Thyroid gland (tissue), 4 donors: ENCODE data around the gene BMP5.

Experiments used
- POLR2A ChIP-seq, 2 donors: fragments of 450-650 bp; IDR thresholded peaks; one replicate each; pipeline ENCODE4 v1.6.1; 2017; ENCODE audit warnings: antibody characterized with exemption in 2 of 2, mild to moderate bottlenecking in 2 of 2, moderate library complexity in 1 of 2
- TF ChIP-seq, protein P1 (sequence below), 6 experiments: fragments of 200-600 bp in 3 of 6; fragments of 450-650 bp in 3 of 6; sonication (generic) in 3 of 6; IDR thresholded peaks; one replicate each; pipeline ENCODE4 v1.5.1; 2016 to 2019; ENCODE audit warnings: antibody characterized with exemption in 6 of 6, mild to moderate bottlenecking in 2 of 6, inconsistent platforms in 1 of 6, moderate library complexity in 1 of 6

DNA sequence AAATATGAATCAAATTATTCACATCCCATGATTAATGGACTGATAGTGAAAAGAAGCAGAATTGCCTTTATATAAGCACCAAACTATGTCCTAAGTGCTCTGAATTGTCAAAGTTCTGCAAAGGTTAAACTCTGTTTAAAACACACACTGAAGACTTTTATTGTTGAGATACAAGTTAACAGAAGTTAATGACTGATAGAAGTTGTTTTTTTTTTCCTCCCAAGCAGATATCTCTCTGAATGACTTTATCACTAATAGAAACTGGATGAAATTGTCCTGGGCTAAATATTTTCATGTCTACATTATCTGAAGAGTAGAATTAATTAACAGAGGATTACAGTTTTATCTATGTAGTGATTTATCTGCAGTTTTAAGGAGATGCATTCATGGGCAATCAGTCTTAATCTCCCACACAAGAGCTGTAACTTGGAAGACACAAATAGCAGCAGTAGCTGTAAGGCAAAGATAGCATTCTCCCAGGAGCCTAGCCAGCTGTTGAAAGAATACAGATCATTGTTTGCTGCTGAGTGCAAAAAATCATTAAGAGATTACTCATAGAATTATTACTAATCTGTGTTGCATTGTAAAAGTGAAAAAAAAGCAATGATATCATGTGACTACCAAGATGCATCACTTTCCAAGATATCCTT lies 49.9 kb downstream of the BMP5 start:
- no peak for TF ChIP-seq POLR2A (IDR thresholded peaks at IDR 0.05)
- TF ChIP-seq, protein P1, sequence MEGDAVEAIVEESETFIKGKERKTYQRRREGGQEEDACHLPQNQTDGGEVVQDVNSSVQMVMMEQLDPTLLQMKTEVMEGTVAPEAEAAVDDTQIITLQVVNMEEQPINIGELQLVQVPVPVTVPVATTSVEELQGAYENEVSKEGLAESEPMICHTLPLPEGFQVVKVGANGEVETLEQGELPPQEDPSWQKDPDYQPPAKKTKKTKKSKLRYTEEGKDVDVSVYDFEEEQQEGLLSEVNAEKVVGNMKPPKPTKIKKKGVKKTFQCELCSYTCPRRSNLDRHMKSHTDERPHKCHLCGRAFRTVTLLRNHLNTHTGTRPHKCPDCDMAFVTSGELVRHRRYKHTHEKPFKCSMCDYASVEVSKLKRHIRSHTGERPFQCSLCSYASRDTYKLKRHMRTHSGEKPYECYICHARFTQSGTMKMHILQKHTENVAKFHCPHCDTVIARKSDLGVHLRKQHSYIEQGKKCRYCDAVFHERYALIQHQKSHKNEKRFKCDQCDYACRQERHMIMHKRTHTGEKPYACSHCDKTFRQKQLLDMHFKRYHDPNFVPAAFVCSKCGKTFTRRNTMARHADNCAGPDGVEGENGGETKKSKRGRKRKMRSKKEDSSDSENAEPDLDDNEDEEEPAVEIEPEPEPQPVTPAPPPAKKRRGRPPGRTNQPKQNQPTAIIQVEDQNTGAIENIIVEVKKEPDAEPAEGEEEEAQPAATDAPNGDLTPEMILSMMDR (IDR thresholded peaks at IDR 0.05), result no peak
